GM12872 (cell line): ENCODE results near the gene GSN.

ENCODE experiments used
- CTCF ChIP-seq: IDR thresholded peaks from 3 replicates; pipeline ENCODE4 v1.5.1; 2011; ENCODE audit warnings: low read depth, mild to moderate bottlenecking, low read length, moderate library complexity; ENCODE audit not compliant: insufficient read depth

GSN gene

GRCh38 chr9:121325387-121325786, 57.4 kb downstream of the GSN start:
- no peak for TF ChIP-seq CTCF

GRCh38 chr9:121326130-121326838, 58.3 kb downstream of the GSN start:
- TF ChIP-seq CTCF = no peak

- TF ChIP-seq CTCF = no peak
These were observed 59.1 kb downstream of the GSN start for GRCh38 chr9:121326901-121327613.

GRCh38 chr9:121328476-121328875, 60.5 kb downstream of the GSN start:
- TF ChIP-seq CTCF = no peak

- no peak for TF ChIP-seq CTCF
These were observed 61.1 kb downstream of the GSN start for GRCh38 chr9:121328876-121329681.

- no peak for TF ChIP-seq CTCF
These were observed 63.6 kb downstream of the GSN start for GRCh38 chr9:121331549-121331948.

GRCh38 chr9:121331992-121332685, 64.2 kb downstream of the GSN start:
- no peak for TF ChIP-seq CTCF
